GM12874 (cell line): ENCODE data around the gene PPP2R3B.

ENCODE experiments used
- TF ChIP-seq, protein P1 (sequence below): IDR thresholded peaks from 2 replicates; pipeline ENCODE4 v1.5.1; 2011; ENCODE audit warnings: low read depth, mild to moderate bottlenecking, control low read depth, low read length, moderate library complexity; ENCODE audit not compliant: insufficient read depth

Gene PPP2R3B

DNA sequence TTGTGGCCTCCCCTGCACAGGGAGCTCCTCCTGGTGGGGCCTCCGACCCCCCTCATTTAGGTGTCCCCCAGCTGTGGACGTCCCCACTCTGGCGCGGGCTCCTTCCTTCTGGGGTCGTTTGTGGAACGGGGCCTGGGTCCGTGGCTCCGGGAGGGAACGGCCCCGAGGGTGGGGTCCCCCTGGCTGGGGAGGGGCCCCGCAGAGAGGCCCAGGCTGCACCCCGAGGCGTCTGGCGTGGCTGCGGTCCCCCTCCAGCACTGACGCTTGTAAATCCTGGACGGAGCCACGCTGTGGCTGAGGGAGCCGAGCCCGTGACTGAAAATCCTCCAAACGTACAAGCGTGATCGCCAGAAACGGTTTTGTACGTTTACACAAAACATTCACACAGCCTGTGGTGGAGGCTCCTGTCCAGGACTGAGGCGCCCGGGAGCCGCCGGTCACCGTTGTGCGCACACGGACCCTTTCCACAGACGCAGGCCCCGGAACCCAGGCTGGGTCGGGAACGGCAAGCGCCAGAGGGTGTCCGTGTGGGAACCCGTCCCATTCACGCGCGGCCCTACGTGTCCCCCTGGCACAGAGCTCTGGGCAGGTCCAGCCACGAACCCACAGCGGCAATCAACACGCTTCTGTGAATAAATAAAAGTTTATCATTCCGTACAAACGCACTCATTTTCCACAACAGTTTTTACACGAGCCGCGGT, 52.9 kb downstream of the PPP2R3B start:
- TF ChIP-seq, protein P1, sequence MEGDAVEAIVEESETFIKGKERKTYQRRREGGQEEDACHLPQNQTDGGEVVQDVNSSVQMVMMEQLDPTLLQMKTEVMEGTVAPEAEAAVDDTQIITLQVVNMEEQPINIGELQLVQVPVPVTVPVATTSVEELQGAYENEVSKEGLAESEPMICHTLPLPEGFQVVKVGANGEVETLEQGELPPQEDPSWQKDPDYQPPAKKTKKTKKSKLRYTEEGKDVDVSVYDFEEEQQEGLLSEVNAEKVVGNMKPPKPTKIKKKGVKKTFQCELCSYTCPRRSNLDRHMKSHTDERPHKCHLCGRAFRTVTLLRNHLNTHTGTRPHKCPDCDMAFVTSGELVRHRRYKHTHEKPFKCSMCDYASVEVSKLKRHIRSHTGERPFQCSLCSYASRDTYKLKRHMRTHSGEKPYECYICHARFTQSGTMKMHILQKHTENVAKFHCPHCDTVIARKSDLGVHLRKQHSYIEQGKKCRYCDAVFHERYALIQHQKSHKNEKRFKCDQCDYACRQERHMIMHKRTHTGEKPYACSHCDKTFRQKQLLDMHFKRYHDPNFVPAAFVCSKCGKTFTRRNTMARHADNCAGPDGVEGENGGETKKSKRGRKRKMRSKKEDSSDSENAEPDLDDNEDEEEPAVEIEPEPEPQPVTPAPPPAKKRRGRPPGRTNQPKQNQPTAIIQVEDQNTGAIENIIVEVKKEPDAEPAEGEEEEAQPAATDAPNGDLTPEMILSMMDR = no peak

DNA sequence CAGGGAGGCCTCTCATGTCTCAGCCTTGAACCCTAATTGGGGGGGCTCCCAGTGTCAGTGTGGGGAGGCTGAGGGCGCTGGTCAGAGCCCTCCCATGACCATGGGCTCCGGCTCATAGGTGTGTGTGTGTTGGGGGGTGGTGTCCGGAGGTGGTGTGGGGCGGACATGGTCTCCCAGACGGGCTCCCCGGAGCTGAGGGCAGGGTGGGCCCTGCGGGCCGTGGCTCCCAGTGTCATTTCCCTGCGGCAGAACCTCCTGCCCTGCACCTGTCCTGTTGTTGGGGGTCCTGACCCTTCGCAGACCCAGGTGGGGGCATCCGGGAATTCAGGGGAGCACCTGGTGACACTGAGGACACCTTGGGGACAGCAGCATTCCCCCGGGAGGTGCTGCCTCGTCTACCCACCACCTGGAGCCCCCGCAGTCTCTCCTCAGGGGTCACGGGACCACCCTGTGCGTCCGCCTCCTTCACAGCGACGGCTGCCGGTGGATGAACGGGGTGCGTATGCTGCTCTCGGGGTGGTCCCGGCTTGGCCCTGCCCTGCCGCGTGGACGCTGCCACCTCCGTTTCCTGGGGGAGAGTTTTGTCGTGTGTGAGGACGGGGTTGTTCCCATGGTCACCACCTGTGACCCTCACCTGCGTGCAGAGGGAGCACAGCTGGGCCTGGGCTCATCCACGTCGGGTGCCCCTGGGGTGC, 53.6 kb downstream of the PPP2R3B start:
- TF ChIP-seq, protein P1 = no peak

DNA sequence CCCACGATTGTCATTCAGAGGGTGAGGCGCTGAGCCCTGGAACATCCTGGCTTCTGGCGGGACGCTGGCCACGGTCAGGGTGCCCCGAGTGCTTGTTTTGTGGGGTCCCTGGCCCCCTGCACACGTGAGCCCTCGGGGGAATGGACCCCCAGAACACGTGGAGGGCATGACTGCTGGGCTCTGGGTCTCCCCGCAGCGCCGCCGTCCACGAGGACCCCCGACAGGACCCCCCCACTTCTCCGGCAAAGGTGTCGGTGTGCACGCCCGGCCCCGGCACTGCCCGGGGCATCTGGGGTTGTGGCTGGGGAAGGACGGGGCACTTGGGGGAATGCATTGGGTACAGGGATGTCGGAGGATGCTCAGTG, 54.2 kb downstream of the PPP2R3B start:
- TF ChIP-seq, protein P1 = no peak

DNA sequence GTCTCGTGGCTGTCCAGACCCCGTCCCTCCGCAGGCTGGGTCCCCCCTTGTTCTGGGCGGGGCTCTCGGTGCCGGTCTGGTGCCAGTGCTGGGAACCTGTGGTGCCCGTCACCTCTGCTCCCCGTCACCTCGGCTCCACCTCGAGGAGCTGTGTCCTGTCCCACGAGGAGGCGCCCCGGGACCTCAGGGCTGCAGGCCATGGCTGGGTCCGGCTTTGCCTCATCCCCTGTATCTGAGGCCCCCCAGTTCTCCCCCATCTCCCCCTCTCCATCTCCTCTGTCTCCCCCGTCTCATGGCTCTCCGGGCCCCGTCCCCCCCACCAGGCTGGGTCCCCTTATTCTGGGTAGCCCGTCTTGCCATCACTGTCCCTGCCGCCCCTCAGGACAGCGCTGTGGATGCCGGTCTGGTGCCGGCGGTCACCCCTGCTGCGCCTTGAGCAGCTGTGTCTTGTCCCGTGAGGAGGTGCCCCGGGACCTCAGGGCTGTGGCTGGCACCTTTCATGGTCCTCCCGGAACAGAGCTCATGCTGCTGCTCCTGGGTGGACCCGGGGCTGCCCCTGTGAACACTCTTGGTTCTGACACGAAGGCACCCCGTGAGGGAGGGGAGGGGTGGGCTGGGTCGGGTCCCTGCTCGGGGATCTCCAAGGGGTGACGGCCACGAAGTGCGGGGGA, 54.7 kb downstream of the PPP2R3B start:
- TF ChIP-seq, protein P1 = no peak

DNA sequence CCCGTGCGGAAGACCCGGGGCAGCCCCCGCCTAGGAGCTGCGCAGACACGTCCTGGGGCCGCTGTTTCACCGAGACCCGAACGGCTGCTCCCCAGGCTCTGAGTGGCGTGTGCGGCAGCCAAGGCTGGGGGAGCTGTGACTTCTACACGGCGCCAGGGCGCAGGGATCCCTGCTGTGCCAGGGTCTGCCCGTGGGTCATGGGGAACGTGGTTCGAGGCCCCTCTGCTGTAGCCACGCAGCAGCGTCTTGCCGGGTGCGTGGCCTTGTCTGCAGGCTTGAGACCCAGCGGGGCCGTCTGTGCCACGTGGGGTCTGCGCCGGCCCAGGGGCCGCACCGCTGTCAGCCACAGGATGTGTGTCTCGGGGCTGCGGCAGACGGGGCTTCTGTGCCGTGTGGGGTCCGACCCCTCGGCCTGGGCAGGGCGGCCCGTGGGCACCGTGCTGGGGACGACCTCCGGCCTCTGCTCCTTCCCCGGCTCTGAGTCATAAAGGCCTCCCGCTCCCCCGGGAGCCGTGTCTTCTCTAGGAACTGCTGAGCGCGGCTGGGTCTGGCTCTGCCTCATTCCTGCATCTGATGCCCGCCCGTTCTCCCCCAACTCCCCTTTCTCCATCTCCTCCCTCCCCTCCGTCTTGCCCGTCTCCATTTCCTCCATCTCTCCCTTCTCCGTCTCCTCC, 55.4 kb downstream of the PPP2R3B start:
- TF ChIP-seq, protein P1 = no peak

DNA sequence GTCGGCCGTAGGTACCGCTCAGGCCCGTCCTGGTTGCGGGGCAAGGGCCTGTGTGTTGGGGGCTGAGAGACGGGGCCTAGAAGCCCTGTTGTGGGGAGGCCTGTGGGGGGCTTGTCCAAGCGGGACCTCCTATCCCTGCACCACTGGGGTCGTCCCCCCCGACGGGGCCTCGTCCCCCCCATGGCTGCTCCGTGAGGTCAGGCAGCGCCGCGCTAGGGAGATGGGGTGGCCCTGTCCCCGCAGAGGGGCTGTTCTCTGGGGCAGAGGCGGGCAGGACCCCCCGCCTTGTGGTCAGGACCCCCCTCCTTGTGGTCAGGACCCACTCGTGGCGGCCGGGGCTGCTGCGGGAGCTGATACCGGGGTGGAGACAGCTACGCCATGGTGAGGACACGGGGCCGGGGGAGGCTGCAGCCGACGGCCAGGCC, 56.0 kb downstream of the PPP2R3B start:
- TF ChIP-seq, protein P1 = no peak
